Suppressor macrophage treated with lipopolysaccharide for 4 hours (primary cell): ENCODE data around the gene SOX10.

Source experiments
- DNase-seq: peaks from one replicate; pipeline ENCODE4 v3.0.0-alpha.2; 2020

SOX10 gene

DNA sequence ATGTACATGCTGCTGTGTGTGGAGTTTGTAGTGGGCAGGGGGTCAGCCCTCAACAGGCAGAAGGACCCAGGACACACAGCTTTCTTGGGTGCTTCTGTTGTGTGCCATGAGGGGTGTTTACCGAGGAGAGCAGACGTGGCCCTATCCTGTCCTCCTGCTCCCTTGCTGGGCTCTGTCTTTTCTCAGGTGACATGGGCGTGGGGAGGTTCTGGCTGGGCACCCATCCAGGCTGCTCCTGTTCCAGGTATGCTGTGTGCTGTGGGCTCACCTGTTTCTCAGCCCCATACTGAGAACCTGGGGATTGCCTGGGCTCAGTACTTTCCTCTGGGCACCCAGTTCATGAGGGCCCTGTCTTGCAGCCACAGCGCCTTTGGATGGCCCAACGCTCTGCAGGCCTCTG lies 55.0 kb downstream of the SOX10 start:
- DNase-seq = no peak

- DNase-seq = no peak
Observed at GRCh38 chr22:37927637-37927936, 56.8 kb downstream of the SOX10 start.

DNA sequence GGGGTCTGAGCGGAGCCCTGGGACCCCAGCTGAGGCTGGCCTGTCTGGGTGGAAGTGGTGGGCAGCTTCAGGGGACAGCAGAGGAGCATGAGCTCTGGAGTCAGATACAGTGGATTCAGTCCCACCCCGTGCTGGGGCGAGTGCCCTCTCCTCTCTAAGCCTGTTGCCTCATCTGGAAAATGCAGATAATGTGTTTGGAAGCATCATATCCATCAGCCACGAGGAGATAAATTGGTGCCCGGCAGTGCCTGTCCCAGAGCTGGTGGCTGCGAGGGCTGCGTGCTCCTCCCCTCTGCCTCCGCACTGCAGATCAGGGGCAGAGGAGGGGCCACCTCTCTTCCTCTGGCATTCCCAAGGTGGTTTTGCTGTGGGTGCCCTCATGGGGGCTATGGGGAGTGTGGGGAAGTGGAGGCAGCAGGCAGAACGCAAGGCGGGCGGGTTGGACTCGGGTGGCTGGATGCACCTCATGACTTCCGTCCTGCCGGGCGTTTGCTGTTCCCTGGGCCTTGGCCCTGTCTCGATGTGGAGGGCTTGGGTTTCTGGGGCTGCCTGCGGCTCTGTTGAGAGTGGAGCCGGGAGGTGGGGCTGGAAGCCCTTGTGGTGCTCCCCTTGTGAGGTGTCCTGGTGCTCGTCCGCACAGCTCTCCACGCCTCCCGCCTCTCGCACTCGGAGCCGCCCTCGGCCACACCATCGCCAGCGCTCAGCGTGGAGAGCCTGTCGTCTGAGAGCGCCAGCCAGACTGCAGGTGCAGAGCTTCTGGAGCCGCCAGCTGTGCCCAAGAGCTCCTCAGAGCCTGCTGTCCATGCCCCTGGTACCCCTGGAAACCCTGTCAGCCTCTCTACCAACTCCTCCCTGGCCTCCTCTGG lies 57.4 kb downstream of the SOX10 start:
- no peak for DNase-seq

DNA sequence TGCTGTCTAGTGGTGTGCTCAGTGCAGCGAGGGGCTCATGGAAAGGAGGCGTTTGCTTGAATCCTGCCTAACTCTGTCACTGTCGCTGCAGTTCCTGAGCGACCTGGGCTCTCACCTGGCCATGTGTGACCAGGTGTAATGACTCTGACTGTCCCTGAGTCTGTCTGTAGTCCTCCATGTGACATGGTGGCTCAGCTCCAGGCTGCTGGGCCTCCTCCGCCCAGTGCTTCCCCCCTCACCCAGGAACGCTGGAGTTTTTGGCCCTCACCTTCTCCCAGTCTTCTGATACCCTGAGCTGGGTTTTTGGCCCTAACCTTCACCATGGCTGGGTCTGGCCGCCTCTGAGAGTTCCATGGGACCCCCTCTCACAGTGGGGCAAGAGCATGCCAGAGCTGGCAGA lies 58.0 kb downstream of the SOX10 start:
- no peak for DNase-seq

DNA sequence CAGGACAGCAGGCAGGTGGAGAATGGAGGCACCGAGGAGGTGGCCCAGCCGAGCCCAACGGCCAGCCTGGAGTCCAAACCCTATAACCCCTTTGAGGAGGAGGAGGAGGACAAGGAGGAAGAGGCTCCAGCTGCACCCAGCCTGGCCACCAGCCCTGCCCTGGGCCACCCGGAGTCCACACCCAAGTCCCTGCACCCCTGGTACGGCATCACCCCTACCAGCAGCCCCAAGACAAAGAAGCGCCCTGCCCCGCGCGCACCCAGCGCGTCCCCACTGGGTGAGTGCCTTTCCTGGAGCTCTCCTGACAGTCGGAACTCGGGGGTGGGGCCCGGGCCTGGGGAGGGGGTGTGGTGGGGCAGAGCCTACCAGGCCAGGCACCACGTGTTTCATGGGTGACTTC lies 58.6 kb downstream of the SOX10 start:
- DNase-seq = no peak

DNA sequence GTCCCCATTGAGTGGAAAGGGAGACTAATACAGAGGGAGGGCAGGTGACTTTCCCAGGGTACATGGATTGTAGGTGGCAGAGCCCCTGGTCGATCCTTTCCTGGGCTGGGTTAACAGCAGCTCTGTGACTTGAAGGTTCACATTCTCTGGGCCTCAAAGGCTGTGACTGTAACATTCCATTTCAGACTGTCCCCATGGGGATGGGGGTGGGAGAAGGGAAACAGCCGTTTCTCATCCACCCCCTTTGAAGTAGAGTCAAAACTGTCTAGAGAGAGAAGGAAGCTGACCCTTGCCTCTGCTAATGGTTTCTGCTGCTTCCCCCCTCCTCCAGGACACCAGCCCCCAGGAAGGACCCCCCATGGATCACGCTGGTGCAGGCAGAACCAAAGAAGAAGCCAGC lies 59.0 kb downstream of the SOX10 start:
- DNase-seq = no peak

DNA sequence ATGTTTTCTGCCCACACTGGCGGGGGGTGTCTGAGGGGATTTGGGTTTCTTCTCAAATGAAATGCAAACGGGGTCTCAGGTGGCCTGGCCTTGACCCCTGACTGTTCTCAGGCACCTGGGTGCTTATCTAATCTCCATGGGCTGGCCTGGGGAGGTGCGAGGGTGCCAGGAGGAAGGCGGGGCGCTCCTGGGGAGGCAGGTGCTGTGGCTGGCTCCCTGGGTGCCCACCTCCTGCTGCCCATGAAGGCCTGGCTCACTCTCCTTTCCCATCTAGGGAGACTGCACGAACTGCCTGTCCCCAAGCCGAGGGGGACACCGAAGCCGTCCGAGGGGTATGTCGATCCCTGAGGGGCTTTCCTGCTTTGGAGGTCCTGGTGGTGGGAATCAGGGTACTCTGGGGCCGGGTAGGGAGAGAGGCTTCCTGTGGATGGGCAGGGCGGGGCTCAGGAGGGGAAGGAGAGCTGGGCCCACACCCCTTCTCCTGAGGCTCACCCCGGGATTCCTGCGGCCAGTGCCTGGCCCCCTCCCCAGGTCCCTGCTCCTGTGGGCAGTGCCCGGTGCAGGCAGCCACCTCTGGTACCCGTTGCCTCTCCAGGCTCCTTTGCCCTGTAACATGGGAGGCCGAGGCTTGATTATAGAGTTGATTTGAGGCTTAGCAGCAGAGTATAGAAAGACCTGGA lies 59.8 kb downstream of the SOX10 start:
- DNase-seq = no peak

DNA sequence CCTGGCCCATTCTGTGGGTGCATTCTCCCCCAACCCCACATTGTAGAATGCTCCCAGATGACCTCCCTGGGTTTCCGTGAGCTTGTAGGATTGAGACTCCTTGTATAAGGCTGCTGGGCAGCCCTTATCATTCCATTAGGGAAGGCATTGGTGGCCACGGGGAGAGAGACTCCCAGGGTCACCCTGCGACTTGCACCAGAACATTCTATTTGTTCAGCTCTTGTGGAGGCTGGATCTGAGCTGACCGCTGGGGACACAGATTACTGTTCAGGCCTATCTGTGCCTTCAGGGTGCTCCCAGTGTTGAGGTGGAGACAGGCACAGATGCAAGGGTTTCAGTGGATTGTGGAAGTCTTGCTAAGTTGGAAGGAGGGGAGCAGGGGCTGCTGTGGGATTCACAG lies 60.4 kb downstream of the SOX10 start:
- DNase-seq = no peak
